Amniotic epithelial cell (primary cell): ENCODE data around the gene MAT2A.
"Not testable (repeated sequence)": the region's sequence is repeated elsewhere in the genome, so short reads cannot be mapped to it uniquely, and the experiment has no call there.

Experiments used
- DNase-seq: peaks from one replicate; pipeline ENCODE4 v3.0.0-alpha.2; 2010; ENCODE audit warnings: low read depth

MAT2A gene

DNA sequence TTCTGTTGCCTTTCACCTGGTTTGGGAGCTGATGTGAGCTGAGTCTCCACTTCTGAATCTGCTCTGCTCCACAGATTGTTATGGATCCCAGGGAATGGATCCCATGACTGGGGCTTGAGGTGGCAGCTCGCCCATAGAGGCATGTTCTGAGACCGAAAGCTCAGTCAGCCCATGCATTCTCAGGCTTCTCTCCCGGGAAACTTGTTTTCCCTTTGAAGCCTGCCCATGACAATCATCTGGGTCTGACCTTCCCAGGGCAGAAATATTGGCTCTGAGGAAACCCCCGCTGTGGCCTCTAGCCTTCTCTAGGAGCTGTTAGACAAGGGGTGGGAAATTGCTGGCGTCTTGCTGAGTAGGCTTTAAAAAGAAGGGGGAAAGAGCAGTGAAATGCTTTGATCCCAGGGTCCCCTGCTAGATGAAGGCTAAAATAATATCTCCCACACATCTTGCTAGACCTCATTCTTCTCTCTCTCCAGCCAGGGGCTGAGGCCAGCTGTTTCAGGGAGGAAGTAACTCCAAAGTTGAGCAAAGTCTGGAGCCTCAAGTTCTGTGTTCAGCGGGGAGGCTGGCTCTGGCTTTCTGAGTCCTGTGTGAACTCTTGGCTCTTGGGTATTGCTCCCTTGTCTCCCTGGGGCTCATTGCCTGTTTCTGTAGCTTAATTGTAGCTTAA, 40.4 kb downstream of the MAT2A start:
- no peak for DNase-seq

DNA sequence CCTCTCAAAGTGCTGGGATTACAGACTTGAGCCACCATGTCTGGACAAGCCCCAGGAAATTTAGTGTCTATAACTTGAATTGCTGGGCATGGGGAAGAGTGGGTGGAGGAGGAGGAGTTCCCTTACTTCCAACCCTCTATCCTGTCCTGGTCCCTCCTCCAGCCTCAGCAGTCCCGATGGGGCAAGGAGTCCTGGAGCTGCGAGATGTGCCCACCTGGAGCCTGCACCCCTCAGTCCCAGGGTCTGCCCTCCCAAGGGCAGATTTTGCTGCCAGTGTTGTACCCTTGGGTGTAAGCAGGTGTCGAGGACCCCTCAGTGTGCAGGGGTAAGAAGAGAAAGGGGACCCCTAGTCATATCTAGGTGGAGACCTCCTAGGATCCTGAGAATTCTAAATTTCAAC, 41.2 kb downstream of the MAT2A start:
- DNase-seq, result no peak

DNA sequence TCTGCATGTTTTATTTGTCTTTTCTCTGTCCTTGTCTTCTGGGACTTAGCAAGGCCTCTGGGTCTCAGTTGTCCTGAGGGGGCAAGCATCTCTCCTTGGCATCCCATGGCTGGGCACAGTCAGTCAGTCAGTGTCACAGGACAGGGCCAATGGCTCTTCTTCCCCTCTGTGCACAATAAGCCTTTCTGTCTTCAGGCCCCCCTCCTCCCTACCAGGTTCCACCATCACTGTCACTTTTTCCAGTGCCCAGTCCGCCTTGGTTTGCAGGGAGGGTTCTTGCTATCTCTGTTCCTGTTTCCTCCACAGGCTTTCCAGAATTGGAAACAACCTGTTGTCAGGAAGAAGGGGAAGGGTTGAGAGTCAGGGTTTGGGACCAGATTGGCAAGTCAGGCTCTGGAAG, 43.5 kb downstream of the MAT2A start:
- DNase-seq, result no peak

DNA sequence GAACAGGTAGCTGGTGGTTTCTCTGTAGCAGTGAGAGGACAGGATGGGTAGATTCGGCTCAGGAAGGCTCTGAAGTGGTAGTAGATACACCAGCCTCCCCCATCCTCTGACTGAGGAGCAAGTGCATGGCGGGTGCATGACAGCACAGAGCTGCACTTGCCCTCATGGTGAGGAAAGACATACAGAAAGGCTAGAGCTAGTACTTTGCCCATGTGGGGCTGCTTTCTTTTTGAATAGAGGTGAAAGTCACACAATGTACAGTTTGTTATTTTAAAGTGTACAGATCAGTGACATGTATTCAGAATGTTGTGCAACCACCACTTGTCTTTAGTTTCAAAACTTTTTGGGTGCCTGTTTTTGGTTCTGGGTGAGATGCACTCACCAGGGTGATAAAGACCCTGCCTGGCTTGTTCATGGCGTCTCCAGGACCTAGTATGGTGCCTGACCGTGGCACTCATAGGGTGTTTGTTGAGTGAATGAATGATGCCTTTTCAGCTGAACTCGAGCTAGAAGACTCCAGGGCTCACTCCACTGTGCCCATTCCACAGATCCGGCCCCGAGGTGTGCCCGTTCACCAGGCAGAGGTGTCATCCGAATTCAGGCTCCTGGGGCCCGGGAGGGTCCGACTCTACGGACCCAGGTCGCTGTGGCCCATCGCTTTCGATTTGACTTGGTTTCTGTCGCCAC, 44.8 kb downstream of the MAT2A start:
- DNase-seq, result no peak

DNA sequence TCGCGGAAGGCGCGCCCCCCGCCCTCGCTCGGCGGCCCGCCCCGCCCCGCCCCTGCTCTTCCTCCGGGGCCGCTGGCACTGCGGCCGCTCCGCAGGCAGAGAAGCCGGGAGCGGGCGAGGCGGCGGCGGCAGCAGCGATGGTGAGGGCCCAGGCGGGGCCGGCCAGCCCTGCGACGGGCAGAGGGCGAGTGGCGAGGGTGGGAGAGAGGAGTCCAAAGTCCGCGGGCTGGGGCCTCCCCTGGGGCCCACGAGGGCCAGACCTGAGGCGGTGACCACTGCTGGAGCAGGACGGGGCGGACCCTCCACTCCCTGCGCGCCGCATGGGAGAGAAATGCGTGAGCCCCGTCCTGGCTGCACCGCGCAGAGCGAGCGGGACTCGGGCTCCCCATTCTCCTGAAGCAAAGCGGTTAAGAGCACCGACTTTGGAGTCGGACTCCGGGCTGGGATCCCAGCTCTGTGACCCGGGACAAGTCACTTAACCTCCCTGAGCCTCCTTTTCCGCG, 45.4 kb downstream of the MAT2A start, which contains the start of gene VAMP5:
Gene VAMP5 (plus strand): TSS at position 78 of the 503 bp plus-strand sequence. CDS start 60 bp downstream, at position 138.
- no peak for DNase-seq

DNA sequence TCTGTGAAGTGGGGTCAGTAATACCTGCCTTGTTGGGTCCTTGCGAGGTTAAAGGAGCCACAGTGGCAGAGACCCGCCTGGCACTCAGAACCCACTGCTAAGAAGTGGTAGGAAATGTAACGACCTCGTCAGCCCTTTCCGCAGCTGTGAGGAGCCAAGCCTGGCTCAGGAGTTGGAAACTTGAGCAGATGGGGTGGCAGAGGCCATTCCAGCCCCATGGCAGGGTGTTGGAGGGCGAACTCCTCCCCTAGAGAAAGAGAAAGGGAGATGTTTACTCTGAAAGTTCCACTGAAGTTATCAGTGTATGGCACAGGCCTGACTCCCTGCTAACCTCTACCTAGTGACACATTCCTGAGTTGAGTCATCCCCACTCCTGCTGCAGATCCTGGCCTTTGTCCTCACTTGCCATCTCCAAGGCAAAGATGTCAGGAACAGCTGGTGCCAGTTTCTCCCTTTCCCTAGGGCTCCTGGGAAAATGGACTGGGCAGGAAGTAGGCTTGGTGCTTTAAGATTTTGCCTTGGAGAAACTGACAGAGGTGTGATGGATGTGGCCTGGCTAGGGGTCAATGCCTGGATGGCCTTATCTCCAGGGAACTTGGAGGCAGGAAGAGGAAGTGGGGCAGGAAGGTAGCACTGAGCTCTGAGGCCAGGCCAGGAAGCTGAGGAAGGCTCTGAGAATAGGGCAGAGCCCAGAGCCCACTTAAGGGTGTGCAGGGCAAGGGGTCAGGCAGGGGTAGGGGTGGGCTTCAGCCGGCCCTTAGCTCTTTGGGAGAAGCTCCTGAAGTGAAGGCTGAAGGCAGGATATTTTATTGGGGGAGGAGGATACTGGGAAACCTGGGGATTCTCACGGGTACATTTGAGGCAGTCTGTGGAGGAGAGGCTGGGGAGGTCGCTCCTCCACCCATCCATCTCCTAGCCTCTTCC, 46.2 kb downstream of the MAT2A start:
- peak; percentile 66 for DNase-seq

DNA sequence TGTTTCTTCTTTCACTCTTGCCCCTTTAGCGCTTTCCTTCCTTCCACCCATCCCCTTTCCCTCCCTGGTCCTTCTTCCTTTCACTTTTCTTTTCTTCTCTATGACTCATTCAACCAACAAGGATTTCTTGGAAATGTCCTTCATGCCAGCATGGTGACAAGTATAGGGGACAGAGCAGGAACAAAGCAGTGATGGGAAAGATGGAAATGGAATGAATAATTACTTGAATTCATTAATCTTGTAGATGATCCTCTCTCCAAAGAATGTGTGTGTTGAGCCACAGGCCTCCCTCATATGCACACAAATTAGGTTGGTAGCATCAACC, 46.8 kb downstream of the MAT2A start:
- DNase-seq, result peak; percentile 59

DNA sequence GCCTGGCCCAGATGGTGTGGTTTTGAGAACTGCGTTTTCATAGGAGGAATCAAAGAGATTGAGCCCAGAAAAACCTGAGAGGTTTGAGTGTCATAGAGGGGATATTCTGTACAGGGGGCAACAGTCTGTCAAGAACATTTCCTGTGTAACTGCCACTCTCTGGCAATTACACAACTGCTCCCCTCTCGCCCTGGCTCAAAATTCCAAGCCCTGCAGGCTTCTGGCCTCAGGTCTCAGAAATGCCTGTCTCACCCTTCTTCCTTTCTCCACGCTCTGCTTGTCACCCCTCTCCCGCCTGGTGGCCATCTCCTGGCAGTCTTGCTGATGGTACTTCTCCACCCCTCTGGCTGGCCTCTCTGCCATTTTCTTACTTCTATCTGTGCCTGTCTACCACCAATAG, 49.3 kb downstream of the MAT2A start:
- no peak for DNase-seq

DNA sequence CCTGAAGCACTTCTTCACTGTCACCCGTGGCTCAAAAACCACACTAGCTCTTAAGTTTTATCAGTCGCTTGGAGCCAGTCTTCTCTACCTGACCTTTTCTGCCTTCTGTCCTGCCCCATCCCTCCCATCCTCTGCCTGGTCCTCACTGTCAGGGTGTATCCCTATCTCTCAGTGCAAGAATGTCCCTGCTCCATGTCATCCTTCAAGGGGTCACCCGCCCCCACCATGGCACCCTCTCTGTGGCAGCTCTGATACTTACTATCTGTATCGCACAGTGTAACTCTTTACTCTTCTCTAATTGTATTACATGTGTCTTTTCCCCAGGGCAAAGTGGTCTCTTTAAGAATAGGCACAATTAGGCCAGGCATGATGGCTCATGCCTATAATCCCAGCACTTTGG, 49.7 kb downstream of the MAT2A start:
- DNase-seq, result no peak

DNA sequence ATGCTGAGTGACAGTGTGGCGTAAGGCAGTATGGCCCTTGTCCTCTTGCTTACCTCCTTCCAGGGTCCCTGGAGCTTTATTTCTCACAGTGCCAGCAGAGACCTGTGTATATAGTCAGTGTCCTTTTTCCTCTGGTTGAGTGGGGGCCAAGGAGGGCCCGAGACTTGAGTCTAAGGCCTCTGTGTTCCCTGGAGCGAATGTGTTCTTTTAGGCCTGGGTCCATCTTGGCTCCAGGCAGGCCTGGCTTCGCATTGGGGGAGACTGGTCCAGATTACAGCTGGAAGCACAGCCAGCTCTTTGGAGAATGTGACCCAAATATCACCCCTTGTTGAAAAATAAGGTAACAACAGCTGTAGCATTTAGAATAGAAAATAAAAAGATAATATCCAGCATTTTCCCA, 50.2 kb downstream of the MAT2A start:
- DNase-seq, result no peak

DNA sequence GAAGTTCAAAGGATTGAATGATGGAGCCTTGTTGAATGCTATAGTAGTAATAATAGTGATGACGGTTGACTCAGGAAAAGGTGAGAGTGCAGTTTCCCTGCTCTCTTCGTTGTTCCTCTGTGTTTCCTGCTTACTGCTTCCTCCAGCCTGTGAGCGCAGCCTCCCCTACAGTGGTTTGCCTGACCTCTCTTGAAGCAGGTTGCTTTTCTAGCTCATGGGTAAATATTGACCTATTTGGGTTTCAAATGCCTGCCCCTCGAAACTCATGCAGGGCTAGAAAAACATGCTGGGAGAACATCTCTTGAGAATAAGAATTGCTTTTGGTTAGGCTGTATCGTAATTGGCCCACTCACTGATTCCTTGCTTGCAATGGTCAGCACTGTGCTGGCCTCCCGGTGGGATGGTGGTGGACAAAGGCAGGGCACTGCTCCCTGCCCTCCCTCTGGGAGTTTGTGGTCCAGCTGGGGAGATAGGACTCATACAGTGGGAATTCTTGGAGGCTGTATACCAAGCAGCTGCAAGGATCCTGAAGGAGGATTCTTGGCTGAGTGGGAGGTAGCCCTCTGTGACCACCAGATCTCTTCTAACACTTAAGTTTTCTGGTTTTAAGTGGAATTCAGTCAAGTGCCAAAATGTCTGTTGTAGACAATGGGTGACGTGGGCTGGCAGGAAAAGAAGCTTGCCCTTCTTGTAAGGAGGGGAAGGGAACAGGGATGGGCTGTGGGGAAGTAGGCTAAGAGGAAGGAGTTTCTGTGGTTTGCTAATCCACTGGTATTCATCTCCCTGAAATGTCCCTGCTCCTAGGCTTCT, 51.2 kb downstream of the MAT2A start:
- DNase-seq, result peak; percentile 100

DNA sequence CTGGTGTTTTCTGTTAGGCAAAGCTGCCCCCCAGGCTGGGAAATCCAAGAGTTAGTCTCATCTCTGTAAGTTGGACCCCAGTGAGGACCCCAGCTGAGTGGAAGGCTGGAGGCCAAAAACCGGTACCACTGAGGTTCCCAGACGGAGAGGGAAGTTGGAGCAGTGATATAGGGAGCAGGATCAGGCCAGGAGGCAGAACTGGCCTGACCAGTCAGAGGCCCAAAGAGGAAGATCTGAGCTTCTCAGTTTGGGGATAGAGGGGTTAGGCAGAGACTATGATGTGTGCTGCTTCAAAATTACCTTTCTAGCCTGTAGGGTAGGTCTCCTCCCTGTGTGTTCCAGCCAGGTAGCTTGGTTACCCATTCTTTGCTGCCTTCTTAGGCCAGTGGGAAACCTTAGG, 52.0 kb downstream of the MAT2A start:
- DNase-seq, result no peak

DNA sequence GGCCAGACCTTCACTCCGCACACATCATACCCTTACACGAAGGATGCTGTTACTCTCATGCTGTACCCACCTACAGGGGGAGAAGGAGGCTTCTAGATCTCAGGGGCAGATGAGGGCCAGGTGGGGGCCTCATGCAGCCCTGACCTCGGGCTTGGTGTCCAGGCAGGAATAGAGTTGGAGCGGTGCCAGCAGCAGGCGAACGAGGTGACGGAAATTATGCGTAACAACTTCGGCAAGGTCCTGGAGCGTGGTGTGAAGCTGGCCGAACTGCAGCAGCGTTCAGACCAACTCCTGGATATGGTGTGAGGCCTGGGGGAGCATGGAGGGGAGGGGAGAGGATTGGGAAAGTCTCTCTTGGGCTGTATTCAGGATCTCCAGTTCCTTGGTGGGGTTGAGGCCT, 52.6 kb downstream of the MAT2A start:
- no peak for DNase-seq

DNA sequence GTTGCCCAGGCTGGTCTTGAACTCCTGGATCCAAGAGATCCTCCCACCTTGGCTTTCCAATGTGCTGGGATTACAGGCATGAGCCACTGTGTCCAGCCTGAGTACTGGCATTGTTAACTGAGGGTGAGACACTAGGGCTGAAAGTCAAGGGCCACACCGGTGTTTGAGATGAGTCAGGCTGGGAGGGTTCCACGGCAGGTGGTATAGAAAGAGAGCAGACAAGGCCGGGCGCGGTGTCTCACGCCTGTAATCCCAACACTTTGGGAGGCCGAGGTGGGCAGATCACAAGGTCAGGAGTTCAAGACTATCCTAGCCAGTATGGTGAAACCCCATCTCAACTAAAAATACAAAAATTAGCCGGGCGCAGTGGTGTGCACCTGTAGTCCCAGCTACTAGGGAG, 53.3 kb downstream of the MAT2A start:
- not testable (repeated sequence) for DNase-seq

DNA sequence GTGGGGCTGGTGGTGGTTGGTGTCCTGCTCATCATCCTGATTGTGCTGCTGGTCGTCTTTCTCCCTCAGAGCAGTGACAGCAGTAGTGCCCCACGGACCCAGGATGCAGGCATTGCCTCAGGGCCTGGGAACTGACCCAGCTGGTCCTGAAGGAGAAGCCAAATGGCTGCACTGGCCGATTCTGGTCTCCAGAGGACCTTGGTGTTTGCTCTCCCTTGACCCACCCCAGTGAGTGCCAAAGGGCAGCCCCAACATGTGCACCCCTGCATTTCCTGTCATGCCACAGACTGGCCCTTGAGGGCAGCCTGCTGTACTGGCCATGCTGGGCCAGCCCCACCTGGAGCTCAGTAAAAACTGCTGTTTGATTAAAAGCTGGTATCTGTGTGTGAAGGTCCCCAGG, 54.1 kb downstream of the MAT2A start:
- no peak for DNase-seq
